Mesendoderm (in vitro differentiated cells): ENCODE measurements around the gene NRXN3.

Experiments used
- DNase-seq: peaks from one replicate; pipeline ENCODE4 v3.0.0; 2013
- H2AK5ac ChIP-seq: 2 replicates; pipeline ENCODE4 v1.6.1; 2013; ENCODE audit warnings: low read length, inconsistent platforms
- H2BK120ac ChIP-seq: 2 replicates; pipeline ENCODE4 v1.6.1; 2013; ENCODE audit warnings: low read depth, mild to moderate bottlenecking, low read length, moderate library complexity, mixed read lengths
- H2BK15ac ChIP-seq: replicated peaks from 2 replicates; pipeline ENCODE4 v1.6.1; 2013; ENCODE audit warnings: low read depth, mild to moderate bottlenecking, moderate library complexity
- H2BK5ac ChIP-seq: 2 replicates; pipeline ENCODE4 v1.6.1; 2013; ENCODE audit warnings: low read length, inconsistent platforms
- H3K18ac ChIP-seq: 2 replicates; pipeline ENCODE4 v1.6.1; 2013; ENCODE audit warnings: mild to moderate bottlenecking, low read length, mixed read lengths
- H3K23ac ChIP-seq: one replicate; pipeline ENCODE4 v1.6.1; 2013; ENCODE audit warnings: low read length
- H3K27ac ChIP-seq: 2 replicates; pipeline ENCODE4 v1.5.1; 2013; ENCODE audit warnings: low read depth, mild to moderate bottlenecking, inconsistent platforms, low read length, moderate library complexity
- H3K27me3 ChIP-seq: 2 replicates; pipeline ENCODE4 v1.6.1; 2013; ENCODE audit warnings: low read length, control low read depth, mild to moderate bottlenecking, inconsistent platforms; ENCODE audit not compliant: insufficient read depth, poor library complexity
- H3K36me3 ChIP-seq: 2 replicates; pipeline ENCODE4 v1.6.1; 2013; ENCODE audit warnings: low read length, inconsistent platforms; ENCODE audit not compliant: control insufficient read depth, insufficient read depth
- H3K4ac ChIP-seq: one replicate; pipeline ENCODE4 v1.6.1; 2013; ENCODE audit warnings: low read depth, mild to moderate bottlenecking, low read length, moderate library complexity
- H3K4me1 ChIP-seq: 2 replicates; pipeline ENCODE4 v1.6.1; 2013; ENCODE audit warnings: low read depth, low read length, inconsistent platforms; ENCODE audit not compliant: control insufficient read depth
- H3K4me2 ChIP-seq: 2 replicates; pipeline ENCODE4 v1.6.1; 2013; ENCODE audit warnings: low read length
- H3K4me3 ChIP-seq: 2 replicates; pipeline ENCODE4 v1.5.1; 2013; ENCODE audit warnings: mild to moderate bottlenecking, low read length
- H3K56ac ChIP-seq: one replicate; pipeline ENCODE4 v1.6.1; 2013; ENCODE audit warnings: low read length
- H3K79me1 ChIP-seq: 2 replicates; pipeline ENCODE4 v1.6.1; 2013; ENCODE audit warnings: low read length, inconsistent platforms
- H3K79me2 ChIP-seq: 2 replicates; pipeline ENCODE4 v1.6.1; 2013; ENCODE audit warnings: mild to moderate bottlenecking, low read length; ENCODE audit not compliant: control insufficient read depth, insufficient read depth
- H3K9ac ChIP-seq: 2 replicates; pipeline ENCODE4 v1.6.1; 2013; ENCODE audit warnings: low read length, inconsistent platforms
- H4K5ac ChIP-seq: one replicate; pipeline ENCODE4 v1.6.1; 2013; ENCODE audit warnings: low read length
- H4K8ac ChIP-seq: one replicate; pipeline ENCODE4 v1.6.1; 2013; ENCODE audit warnings: low read depth, mild to moderate bottlenecking, control low read depth, low read length, moderate library complexity
- WGBS: extraction: QIAGEN DNeasy Blood & Tissue Kit; methylation state at CpG from one replicate; pipeline ENCODE4 v1.1.7; 2013; ENCODE audit warnings: low lambda C conversion rate, missing lambda C conversion rate; ENCODE audit not compliant: insufficient coverage; ENCODE audit errors: extremely low coverage; 5-methylcytosine and 5-hydroxymethylcytosine counted together

Gene NRXN3

DNA sequence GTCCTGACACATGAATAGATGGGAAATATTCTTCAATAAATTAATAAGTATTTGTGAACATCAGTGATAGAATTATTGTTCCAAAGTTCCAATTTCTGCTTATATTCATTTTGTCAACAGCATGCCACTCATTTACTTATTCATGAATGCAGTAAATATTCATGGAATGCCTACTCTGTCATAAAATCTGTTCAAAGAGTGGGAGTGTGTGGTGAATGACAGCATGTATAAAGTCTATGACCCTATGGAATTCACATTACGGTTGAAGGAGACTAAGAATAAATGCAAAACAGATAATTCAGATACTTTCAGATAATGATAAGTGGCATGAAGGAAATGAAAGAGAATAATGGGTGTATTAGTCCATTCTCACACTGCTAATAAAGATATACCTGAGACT is 494.7 kb downstream of the NRXN3 start:
- Histone ChIP-seq H3K27ac (no peak overlapping the region), H3K23ac (no peak overlapping the region), H3K36me3 (no peaks in the 10 kb centered on the region), H4K8ac (no peak overlapping the region), H2BK5ac (no peak overlapping the region), H3K4me2 (no peak overlapping the region), H3K4me3 (no peak overlapping the region), H3K4me1 (no peaks in the 10 kb centered on the region), H4K5ac (no peak overlapping the region), H2BK15ac (no peak overlapping the region), H3K79me2 (no peaks in the 10 kb centered on the region), H3K9ac (no peak overlapping the region), H3K27me3 (no peaks in the 10 kb centered on the region), H3K18ac (no peak overlapping the region), H3K4ac (no peak overlapping the region), H2AK5ac (no peak overlapping the region), H3K56ac (no peak overlapping the region), H2BK120ac (no peak overlapping the region), H3K79me1 (no peaks in the 10 kb centered on the region)
- no peak for DNase-seq
- WGBS: no CpG with 5 or more reads among the region's 1 CpG

GRCh38 chr14:78666336-78667056 is 496.3 kb downstream of the NRXN3 start:
- no peak for DNase-seq
- Histone ChIP-seq H3K79me1 (no peaks in the 10 kb centered on the region), H3K27ac (no peak overlapping the region), H3K4me1 (no peaks in the 10 kb centered on the region), H3K4me2 (no peak overlapping the region), H2AK5ac (no peak overlapping the region), H3K23ac (no peak overlapping the region), H2BK120ac (no peak overlapping the region), H3K79me2 (no peaks in the 10 kb centered on the region), H3K18ac (no peak overlapping the region), H3K36me3 (no peaks in the 10 kb centered on the region), H2BK15ac (no peak overlapping the region), H2BK5ac (no peak overlapping the region), H3K9ac (no peak overlapping the region), H4K5ac (no peak overlapping the region), H3K4ac (no peak overlapping the region), H3K27me3 (no peaks in the 10 kb centered on the region), H4K8ac (no peak overlapping the region), H3K56ac (no peak overlapping the region), H3K4me3 (no peak overlapping the region)
- whole genome bisulfite sequencing: no CpG with 5 or more reads among the region's 5 CpGs

DNA sequence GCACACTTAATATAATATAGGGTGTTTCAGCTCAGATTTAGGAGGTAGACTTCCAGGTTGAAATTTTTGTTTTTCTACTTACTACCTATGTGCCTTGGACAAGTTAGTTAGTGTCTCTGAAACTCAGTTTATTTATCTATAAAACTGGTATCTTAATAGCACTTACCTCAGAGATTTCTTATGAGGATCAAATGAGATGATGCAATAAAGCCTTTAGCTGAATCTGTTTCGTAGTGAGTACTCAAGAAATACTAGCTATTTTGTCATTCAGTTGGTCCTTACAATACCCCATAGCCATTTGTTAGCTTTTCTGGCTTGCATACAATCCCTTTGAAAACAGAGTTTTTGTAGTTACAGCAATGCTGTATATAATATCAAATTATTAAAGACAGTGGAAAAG is 497.0 kb downstream of the NRXN3 start:
- Histone ChIP-seq H2BK5ac (no peak overlapping the region), H3K27me3 (no peaks in the 10 kb centered on the region), H3K4me3 (no peak overlapping the region), H3K4me2 (no peak overlapping the region), H3K27ac (no peak overlapping the region), H3K56ac (no peak overlapping the region), H3K4ac (no peak overlapping the region), H4K5ac (no peak overlapping the region), H4K8ac (no peak overlapping the region), H3K4me1 (no peaks in the 10 kb centered on the region), H3K9ac (no peak overlapping the region), H3K79me2 (no peaks in the 10 kb centered on the region), H2AK5ac (no peak overlapping the region), H3K23ac (no peak overlapping the region), H2BK15ac (no peak overlapping the region), H3K18ac (no peak overlapping the region), H3K36me3 (no peaks in the 10 kb centered on the region), H2BK120ac (no peak overlapping the region), H3K79me1 (no peaks in the 10 kb centered on the region)
- no CpG with 5 or more reads among the region's 1 CpG for WGBS
- no peak for DNase-seq

GRCh38 chr14:78673845-78674244 is 503.7 kb downstream of the NRXN3 start:
- Histone ChIP-seq H3K4me2 (no peak overlapping the region), H3K4me1 (no peaks in the 10 kb centered on the region), H3K27ac (no peak overlapping the region), H3K27me3 (no peaks in the 10 kb centered on the region), H3K18ac (no peak overlapping the region), H3K79me1 (no peaks in the 10 kb centered on the region), H3K9ac (no peak overlapping the region), H3K23ac (no peak overlapping the region), H3K4ac (no peak overlapping the region), H4K8ac (no peak overlapping the region), H3K4me3 (no peak overlapping the region), H2BK15ac (no peak overlapping the region), H2AK5ac (no peak overlapping the region), H3K56ac (no peak overlapping the region), H3K36me3 (no peaks in the 10 kb centered on the region), H3K79me2 (no peaks in the 10 kb centered on the region), H4K5ac (no peak overlapping the region), H2BK120ac (no peak overlapping the region), H2BK5ac (no peak overlapping the region)
- peak; percentile 14 for DNase-seq
- WGBS: no CpG with 5 or more reads among the region's 3 CpGs

- no peaks in the 10 kb centered on the region for H3K27me3 ChIP-seq
- H3K79me1 ChIP-seq: no peaks in the 10 kb centered on the region
- no peak overlapping the region for H3K18ac ChIP-seq
- H3K23ac ChIP-seq: no peak overlapping the region
- no peak overlapping the region for H2BK120ac ChIP-seq
- no peak for DNase-seq
- no peak overlapping the region for H3K56ac ChIP-seq
- H2AK5ac ChIP-seq: no peak overlapping the region
- no peak overlapping the region for H3K4me3 ChIP-seq
- H2BK5ac ChIP-seq: no peak overlapping the region
- H3K36me3 ChIP-seq: no peaks in the 10 kb centered on the region
- no peaks in the 10 kb centered on the region for H3K4me1 ChIP-seq
- no peak overlapping the region for H3K9ac ChIP-seq
- H4K5ac ChIP-seq: no peak overlapping the region
- no peak overlapping the region for H3K4me2 ChIP-seq
- no peak overlapping the region for H3K4ac ChIP-seq
- H4K8ac ChIP-seq: no peak overlapping the region
- H3K79me2 ChIP-seq: no peaks in the 10 kb centered on the region
- H3K27ac ChIP-seq: no peak overlapping the region
- H2BK15ac ChIP-seq: no peak overlapping the region
Observed at GRCh38 chr14:78674820-78675219, 504.6 kb downstream of the NRXN3 start.

GRCh38 chr14:78683206-78683605 is 513.0 kb downstream of the NRXN3 start:
- no peak overlapping the region for H3K56ac ChIP-seq
- no peak overlapping the region for H3K18ac ChIP-seq
- DNase-seq: no peak
- H3K4me3 ChIP-seq: no peak overlapping the region
- H3K36me3 ChIP-seq: no peaks in the 10 kb centered on the region
- H3K9ac ChIP-seq: no peak overlapping the region
- no peak overlapping the region for H3K27ac ChIP-seq
- H3K23ac ChIP-seq: no peak overlapping the region
- no peaks in the 10 kb centered on the region for H3K79me2 ChIP-seq
- no peak overlapping the region for H3K4ac ChIP-seq
- no peak overlapping the region for H4K5ac ChIP-seq
- WGBS: no CpG with 5 or more reads among the region's 5 CpGs
- H2BK15ac ChIP-seq: no peak overlapping the region
- H3K4me1 ChIP-seq: no peaks in the 10 kb centered on the region
- H3K4me2 ChIP-seq: no peak overlapping the region
- H2AK5ac ChIP-seq: no peak overlapping the region
- no peak overlapping the region for H2BK120ac ChIP-seq
- H3K79me1 ChIP-seq: no peaks in the 10 kb centered on the region
- H4K8ac ChIP-seq: no peak overlapping the region
- no peak overlapping the region for H2BK5ac ChIP-seq
- no peaks in the 10 kb centered on the region for H3K27me3 ChIP-seq
